Caco-2 (cell line): Measurements from ENCODE around the gene GARIN5A. TPM values are rescaled to one million over a fixed set of nuclear protein-coding genes. Genes with fewer than 3 reads are reported as not detected.

ENCODE experiments used
- BruUV-seq: library from RNA; stranded (reverse); fragments of 400-500 nt; replicated peaks from 2 replicates; lab custom pipeline; 2021; lab: Mats Ljungman, UMichigan
- CTCF ChIA-PET: fragments of 300-600 bp; sonication (Branson Sonifier 250); formaldehyde crosslinking; loops from one replicate; lab custom pipeline; 2022; ENCODE audit warnings: antibody characterized with exemption; lab: Charles Lee
- POLR2A ChIA-PET: fragments of 300-600 bp; sonication (Branson Sonifier 250); formaldehyde crosslinking; loops from one replicate; lab custom pipeline; 2022; ENCODE audit warnings: antibody characterized with exemption; lab: Charles Lee
- DNase-seq, 2 experiments: peaks; one replicate each; pipeline versions ENCODE4 v3.0.0 to v3.0.0-alpha.2; 2020 to 2022
- H3K27me3 ChIP-seq: replicated peaks from 2 replicates; pipeline ENCODE4 v1.6.0; 2011; ENCODE audit warnings: low read length; ENCODE audit not compliant: control insufficient read depth, insufficient read depth
- H3K36me3 ChIP-seq: 2 replicates; pipeline ENCODE4 v1.5.1; 2011; ENCODE audit warnings: low read length; ENCODE audit not compliant: control insufficient read depth, insufficient read depth
- H3K4me1 ChIP-seq: fragments of 250-450 bp; sonication (Bioruptor Pico); 2 replicates; pipeline ENCODE4 v1.5.1; 2020; ENCODE audit warnings: mild to moderate bottlenecking
- H3K4me3 ChIP-seq: 2 replicates; pipeline ENCODE4 v1.5.1; 2011; ENCODE audit warnings: low read depth, mild to moderate bottlenecking, control low read depth, low read length
- H3K9me3 ChIP-seq: fragments of 250-450 bp; sonication (Bioruptor Pico); 2 replicates; pipeline ENCODE4 v1.5.1; 2020; ENCODE audit warnings: mild to moderate bottlenecking, moderate library complexity
- H3K27ac Mint-ChIP-seq: one replicate; pipeline ENCODE4 v1.8.0; 2022; ENCODE audit warnings: mixed read lengths; ENCODE audit not compliant: unreplicated experiment
- H3K27me3 Mint-ChIP-seq: one replicate; pipeline ENCODE4 v1.8.0; 2022; ENCODE audit warnings: mixed read lengths; ENCODE audit not compliant: insufficient read depth, unreplicated experiment
- H3K36me3 Mint-ChIP-seq: one replicate; pipeline ENCODE4 v1.8.0; 2022; ENCODE audit warnings: mild to moderate bottlenecking, mixed read lengths; ENCODE audit not compliant: insufficient read depth, unreplicated experiment
- H3K4me1 Mint-ChIP-seq: one replicate; pipeline ENCODE4 v1.8.0; 2022; ENCODE audit warnings: low read depth, mixed read lengths; ENCODE audit not compliant: unreplicated experiment
- H3K4me3 Mint-ChIP-seq: one replicate; pipeline ENCODE4 v1.8.0; 2022; ENCODE audit warnings: mild to moderate bottlenecking, moderate library complexity, mixed read lengths; ENCODE audit not compliant: unreplicated experiment
- H3K9me3 Mint-ChIP-seq: one replicate; pipeline ENCODE4 v1.8.0; 2022; ENCODE audit warnings: mixed read lengths; ENCODE audit not compliant: unreplicated experiment
- intact Hi-C: fragments of 100-400 bp; cut with micrococcal nuclease; formaldehyde crosslinking; loops from one replicate; pipeline ENCODE4 v1.10.0; 2022; ENCODE audit not compliant: unreplicated experiment
- total RNA-seq: library from RNA; stranded (reverse); gene quantifications from 2 replicates; pipeline ENCODE4 v1.2.3, GENCODE V29; 2022
- TF ChIP-seq, protein P1 (sequence below), 2 experiments: fragments of 200-600 bp in 1 of 2; IDR thresholded peaks; 1 replicate in 1 of 2; 2 replicates in 1 of 2; pipeline versions ENCODE4 v1.5.1 to v1.8.0; 2011 to 2022; ENCODE audit warnings: antibody characterized with exemption in 1 of 2, control low read depth in 1 of 2, inconsistent platforms in 1 of 2, low read depth in 1 of 2, low read length in 1 of 2, mild to moderate bottlenecking in 1 of 2, moderate library complexity in 1 of 2; ENCODE audit not compliant: insufficient read depth in 1 of 2, severe bottlenecking in 1 of 2, unreplicated experiment in 1 of 2

Gene GARIN5A
- total RNA-seq, 1 experiment from 2014 or later = 1.4 TPM

DNA sequence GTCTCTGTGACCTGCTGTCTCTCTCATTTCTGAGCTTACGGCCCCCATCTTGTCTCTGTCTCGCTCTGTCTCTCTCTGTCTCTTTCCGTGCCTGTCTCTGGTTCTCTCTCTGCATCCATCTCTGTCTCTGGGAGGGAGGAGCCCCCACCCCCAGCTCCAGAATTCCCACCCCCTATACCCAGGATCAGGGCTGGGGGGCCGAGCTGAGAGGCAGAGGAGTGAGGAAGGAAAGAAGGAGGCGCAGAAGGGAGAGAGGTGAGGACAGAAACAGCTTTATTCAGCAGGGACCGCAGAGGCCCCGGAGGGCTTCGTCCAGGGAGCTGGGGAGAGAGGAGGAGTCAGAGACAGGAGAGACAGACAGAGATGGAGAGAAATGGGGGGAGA lies 20.4 kb upstream of the GARIN5A start:
- Mint-ChIP-seq H3K4me3 (no peak overlapping the region), H3K9me3 (no peaks in the 10 kb centered on the region), H3K27ac (no peak overlapping the region), H3K36me3 (no peaks in the 10 kb centered on the region), H3K27me3 (peaks cover 14% of the 10 kb centered on the region), H3K4me1 (peaks cover 14% of the 10 kb centered on the region)
- Histone ChIP-seq H3K9me3 (no peaks in the 10 kb centered on the region), H3K4me1 (peaks cover 19% of the 10 kb centered on the region), H3K4me3 (no peak overlapping the region), H3K36me3 (no peaks in the 10 kb centered on the region), H3K27me3 (no peaks in the 10 kb centered on the region)
- TF ChIP-seq, protein P1, sequence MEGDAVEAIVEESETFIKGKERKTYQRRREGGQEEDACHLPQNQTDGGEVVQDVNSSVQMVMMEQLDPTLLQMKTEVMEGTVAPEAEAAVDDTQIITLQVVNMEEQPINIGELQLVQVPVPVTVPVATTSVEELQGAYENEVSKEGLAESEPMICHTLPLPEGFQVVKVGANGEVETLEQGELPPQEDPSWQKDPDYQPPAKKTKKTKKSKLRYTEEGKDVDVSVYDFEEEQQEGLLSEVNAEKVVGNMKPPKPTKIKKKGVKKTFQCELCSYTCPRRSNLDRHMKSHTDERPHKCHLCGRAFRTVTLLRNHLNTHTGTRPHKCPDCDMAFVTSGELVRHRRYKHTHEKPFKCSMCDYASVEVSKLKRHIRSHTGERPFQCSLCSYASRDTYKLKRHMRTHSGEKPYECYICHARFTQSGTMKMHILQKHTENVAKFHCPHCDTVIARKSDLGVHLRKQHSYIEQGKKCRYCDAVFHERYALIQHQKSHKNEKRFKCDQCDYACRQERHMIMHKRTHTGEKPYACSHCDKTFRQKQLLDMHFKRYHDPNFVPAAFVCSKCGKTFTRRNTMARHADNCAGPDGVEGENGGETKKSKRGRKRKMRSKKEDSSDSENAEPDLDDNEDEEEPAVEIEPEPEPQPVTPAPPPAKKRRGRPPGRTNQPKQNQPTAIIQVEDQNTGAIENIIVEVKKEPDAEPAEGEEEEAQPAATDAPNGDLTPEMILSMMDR (IDR thresholded peaks at IDR 0.05; ENCODE audit: insufficient read depth in 1 of 2, low read depth in 1 of 2, low read length in 1 of 2, severe bottlenecking in 1 of 2, unreplicated experiment in 1 of 2) = no peak
- no peak for DNase-seq
- no TSS peak for BruUV-seq
- POLR2A ChIA-PET = no interaction called here
- intact Hi-C loops = no loop called here
- CTCF ChIA-PET = no interaction called here

GRCh38 chr19:50496189-50497021 lies 19.8 kb upstream of the GARIN5A start:
- H3K9me3 Mint-ChIP-seq = no peaks in the 10 kb centered on the region
- BruUV-seq = no TSS peak
- ChIA-PET POLR2A (no interaction called here), CTCF (no interaction called here)
- peak in 1 of 2 experiments; percentile 21 for DNase-seq
- no peak overlapping the region for H3K4me3 Mint-ChIP-seq
- intact Hi-C loops = no loop called here
- Histone ChIP-seq H3K4me1 (peaks cover 14% of the 10 kb centered on the region), H3K36me3 (no peaks in the 10 kb centered on the region), H3K9me3 (no peaks in the 10 kb centered on the region), H3K4me3 (no peak overlapping the region), H3K27me3 (no peaks in the 10 kb centered on the region)
- H3K27me3 Mint-ChIP-seq = peaks cover 19% of the 10 kb centered on the region
- peaks cover 15% of the 10 kb centered on the region for H3K4me1 Mint-ChIP-seq
- H3K27ac Mint-ChIP-seq = no peak overlapping the region
- H3K36me3 Mint-ChIP-seq = no peaks in the 10 kb centered on the region
- TF ChIP-seq, protein P1 (IDR thresholded peaks at IDR 0.05; ENCODE audit: insufficient read depth in 1 of 2, low read depth in 1 of 2, low read length in 1 of 2, severe bottlenecking in 1 of 2, unreplicated experiment in 1 of 2) = no peak

DNA sequence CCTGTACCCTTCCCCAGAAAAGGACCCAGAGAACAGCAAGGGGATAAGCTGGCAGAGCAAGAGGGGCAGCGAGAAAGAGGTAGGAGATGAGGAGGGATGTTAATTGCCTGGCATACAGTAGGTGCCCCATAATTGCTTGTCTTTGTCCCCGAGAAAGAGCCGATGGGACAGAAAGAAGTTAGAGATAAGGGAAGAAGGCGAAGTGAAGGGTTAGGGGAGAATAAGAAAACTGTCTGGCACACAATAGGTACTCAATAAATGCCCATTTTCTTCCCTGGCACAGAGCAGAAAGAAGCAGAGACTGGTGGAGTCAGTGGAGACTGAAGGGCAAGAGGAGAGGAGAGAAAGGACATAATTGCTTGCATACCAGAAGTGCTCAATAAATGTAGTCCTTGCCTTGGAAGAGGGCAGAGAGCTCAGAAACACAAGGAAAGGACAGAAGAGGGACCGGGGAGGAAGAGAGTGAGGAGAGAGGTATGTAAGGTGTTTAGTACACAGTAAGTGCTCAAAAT lies 18.4 kb upstream of the GARIN5A start:
- Mint-ChIP-seq H3K9me3 (no peaks in the 10 kb centered on the region), H3K27me3 (peaks cover 24% of the 10 kb centered on the region), H3K4me3 (no peak overlapping the region), H3K4me1 (peaks cover 10% of the 10 kb centered on the region), H3K27ac (no peak overlapping the region), H3K36me3 (no peaks in the 10 kb centered on the region)
- Histone ChIP-seq H3K9me3 (no peaks in the 10 kb centered on the region), H3K36me3 (no peaks in the 10 kb centered on the region), H3K4me1 (peaks cover under 1% of the 10 kb centered on the region), H3K4me3 (no peak overlapping the region), H3K27me3 (no peaks in the 10 kb centered on the region)
- TF ChIP-seq, protein P1 (IDR thresholded peaks at IDR 0.05; ENCODE audit: insufficient read depth in 1 of 2, low read depth in 1 of 2, low read length in 1 of 2, severe bottlenecking in 1 of 2, unreplicated experiment in 1 of 2) = no peak
- intact Hi-C loops = no loop called here
- ChIA-PET CTCF (no interaction called here), POLR2A (no interaction called here)
- DNase-seq = no peak
- no TSS peak for BruUV-seq
